ENCODE data around the gene SYT8.

Gene SYT8

GRCh38 chr11:1836011-1836945, 1.5 kb downstream of the SYT8 start:
- H3K4me1 ChIP-seq = no peaks in the 10 kb centered on the region
- no peaks in the 10 kb centered on the region for H3K9me3 ChIP-seq (ENCODE audit: control insufficient read depth, low read length)
- no peak overlapping the region for H3K4me2 ChIP-seq (ENCODE audit: low read length)
- no peak overlapping the region for H3K27ac ChIP-seq
- H3K4me3 ChIP-seq (ENCODE audit: low read depth, low read length) = no peak overlapping the region
- no peak for TF ChIP-seq CTCF (IDR thresholded peaks at IDR 0.05)
- H3K9ac ChIP-seq = no peak overlapping the region
- H3K36me3 ChIP-seq (ENCODE audit: control insufficient read depth, insufficient read depth, low read length) = no peaks in the 10 kb centered on the region
- H3K79me2 ChIP-seq = no peaks in the 10 kb centered on the region
- H2AFZ ChIP-seq = no peak overlapping the region
- H3K27me3 ChIP-seq (ENCODE audit: control insufficient read depth, insufficient read depth, low read length) = no peaks in the 10 kb centered on the region

- Histone ChIP-seq H3K4me2 (ENCODE audit: low read length) (no peak overlapping the region), H3K4me1 (no peaks in the 10 kb centered on the region), H2AFZ (no peak overlapping the region), H3K27ac (no peak overlapping the region), H3K9ac (no peak overlapping the region), H3K79me2 (no peaks in the 10 kb centered on the region), H3K36me3 (ENCODE audit: control insufficient read depth, insufficient read depth, low read length) (no peaks in the 10 kb centered on the region), H3K27me3 (ENCODE audit: control insufficient read depth, insufficient read depth, low read length) (no peaks in the 10 kb centered on the region), H3K9me3 (ENCODE audit: control insufficient read depth, low read length) (no peaks in the 10 kb centered on the region), H3K4me3 (ENCODE audit: low read depth, low read length) (no peak overlapping the region)
- TF ChIP-seq CTCF (IDR thresholded peaks at IDR 0.05) = peak; percentile 50
These were observed 2.6 kb downstream of the SYT8 start for GRCh38 chr11:1837171-1838076.

DNA sequence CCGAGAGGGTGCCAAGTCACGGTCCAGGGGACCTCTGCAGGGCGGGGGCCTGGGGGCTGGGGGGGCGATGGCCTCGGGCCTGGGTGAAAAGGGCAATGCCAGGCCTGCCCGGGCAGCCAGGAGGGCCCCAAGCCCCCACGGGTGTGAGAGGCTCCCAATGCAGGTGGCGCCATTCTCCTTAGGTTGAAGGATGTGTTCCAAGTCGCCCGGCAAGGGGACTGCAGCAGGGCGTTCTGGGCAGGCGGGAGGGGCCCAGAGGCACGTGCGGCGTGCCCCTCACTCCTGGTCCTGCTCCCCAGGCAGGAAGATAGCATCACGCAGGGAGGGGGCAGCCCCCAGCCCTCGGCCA, 3.3 kb downstream of the SYT8 start:
- no peak for TF ChIP-seq CTCF (IDR thresholded peaks at IDR 0.05)
- no peaks in the 10 kb centered on the region for H3K79me2 ChIP-seq
- H3K9ac ChIP-seq = no peak overlapping the region
- H3K27ac ChIP-seq = no peak overlapping the region
- no peaks in the 10 kb centered on the region for H3K36me3 ChIP-seq (ENCODE audit: control insufficient read depth, insufficient read depth, low read length)
- H3K27me3 ChIP-seq (ENCODE audit: control insufficient read depth, insufficient read depth, low read length) = no peaks in the 10 kb centered on the region
- no peak overlapping the region for H2AFZ ChIP-seq
- no peak overlapping the region for H3K4me2 ChIP-seq (ENCODE audit: low read length)
- H3K4me1 ChIP-seq = no peaks in the 10 kb centered on the region
- H3K4me3 ChIP-seq (ENCODE audit: low read depth, low read length) = no peak overlapping the region
- H3K9me3 ChIP-seq (ENCODE audit: control insufficient read depth, low read length) = no peaks in the 10 kb centered on the region

DNA sequence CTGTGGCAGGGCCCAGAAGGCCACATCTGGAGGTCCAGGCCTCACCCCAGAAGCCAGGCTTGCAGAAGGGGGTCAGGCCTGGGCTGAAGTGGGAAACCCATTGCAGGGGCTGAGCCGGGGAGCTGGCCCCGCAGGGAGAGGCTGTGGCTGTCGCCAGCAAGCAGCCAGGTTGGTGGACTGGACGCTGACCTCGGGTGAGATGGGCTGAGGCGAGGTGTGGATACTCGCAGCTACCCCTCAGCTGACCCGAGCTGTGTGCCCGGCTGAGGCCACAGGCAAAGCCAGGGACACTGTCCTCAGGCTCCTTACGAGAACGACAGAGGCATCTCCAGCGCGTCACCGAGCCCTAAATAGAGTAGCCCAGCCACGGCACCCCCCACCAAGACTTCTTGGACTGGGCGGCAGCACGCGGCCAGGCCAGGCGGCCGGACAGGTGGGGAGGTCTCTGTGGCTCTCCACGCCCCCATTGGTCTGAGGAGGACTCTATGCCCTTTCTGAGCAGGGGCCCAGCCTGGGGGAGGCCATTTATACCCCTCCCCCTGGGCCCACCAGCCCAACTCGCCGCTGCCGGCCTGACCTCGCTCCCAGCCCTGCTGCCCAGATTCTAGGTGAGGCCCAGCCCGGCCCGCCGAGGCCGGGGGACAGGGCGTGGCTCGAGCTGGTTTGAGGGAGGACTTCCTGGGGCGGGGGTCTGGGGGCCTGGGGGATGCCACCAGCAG, 3.8 kb downstream of the SYT8 start, which contains the start of gene TNNI2:
TSS of gene TNNI2 (plus strand) at position 556 of the 719 bp plus-strand sequence. CDS start 716 bp downstream, outside the sequence.
- no peaks in the 10 kb centered on the region for H3K79me2 ChIP-seq
- H3K9me3 ChIP-seq (ENCODE audit: control insufficient read depth, low read length) = no peaks in the 10 kb centered on the region
- no peak within 1 kb of the TSS for H3K4me3 ChIP-seq (ENCODE audit: low read depth, low read length)
- no peak within 1 kb of the TSS for H2AFZ ChIP-seq
- no peak within 1 kb of the TSS for H3K27ac ChIP-seq
- H3K4me1 ChIP-seq = no peaks in the 10 kb centered on the region
- no peak within 1 kb of the TSS for H3K4me2 ChIP-seq (ENCODE audit: low read length)
- TF ChIP-seq CTCF (IDR thresholded peaks at IDR 0.05) = no peak
- no peaks in the 10 kb centered on the region for H3K27me3 ChIP-seq (ENCODE audit: control insufficient read depth, insufficient read depth, low read length)
- no peaks in the 10 kb centered on the region for H3K36me3 ChIP-seq (ENCODE audit: control insufficient read depth, insufficient read depth, low read length)
- H3K9ac ChIP-seq = no peak within 1 kb of the TSS
